ENCODE data around the gene MARCKSL1.
"Not testable (repeated sequence)": the region's sequence is repeated elsewhere in the genome, so short reads cannot be mapped to it uniquely, and the experiment has no call there.

Gene MARCKSL1

GRCh38 chr1:32335790-32336590 is at the start of gene MARCKSL1:
MARCKSL1 (minus strand) TSS chr1:32336233; CDS start chr1:32336033, 200 bp downstream.
- peak; percentile 55 to 57 for ATAC-seq

- no peak for ATAC-seq
Measured at GRCh38 chr1:32380057-32380456, 44.0 kb upstream of the MARCKSL1 start.

GRCh38 chr1:32377541-32378220 is 41.6 kb upstream of the MARCKSL1 start:
- no peak for ATAC-seq

- no peak for ATAC-seq
Measured at GRCh38 chr1:32376199-32376598, 40.2 kb upstream of the MARCKSL1 start.

- no peak for ATAC-seq
Measured at GRCh38 chr1:32373996-32374592, 38.1 kb upstream of the MARCKSL1 start.

GRCh38 chr1:32372149-32372756 is 36.2 kb upstream of the MARCKSL1 start:
- peak; percentile 68 to 78 for ATAC-seq

- no peak for ATAC-seq
Measured at GRCh38 chr1:32367912-32368635, 32.0 kb upstream of the MARCKSL1 start.

GRCh38 chr1:32365445-32365844 is 29.4 kb upstream of the MARCKSL1 start:
- ATAC-seq: no peak

- no peak for ATAC-seq
Measured at GRCh38 chr1:32364836-32365235, 28.8 kb upstream of the MARCKSL1 start.

GRCh38 chr1:32363713-32364112 is 27.7 kb upstream of the MARCKSL1 start:
- no peak for ATAC-seq

GRCh38 chr1:32362474-32363313 is 26.7 kb upstream of the MARCKSL1 start, which contains the start of the genes FAM229A and TSSK3:
FAM229A (minus strand) TSS chr1:32362485; CDS start chr1:32362091, 394 bp downstream.
TSSK3 (plus strand) TSS chr1:32362539; CDS start chr1:32362702, 163 bp downstream.
- ATAC-seq: no peak

GRCh38 chr1:32361674-32362473 is 25.8 kb upstream of the MARCKSL1 start:
- peak; percentile 45 to 52 for ATAC-seq

GRCh38 chr1:32361308-32361673 is 25.3 kb upstream of the MARCKSL1 start:
- no peak for ATAC-seq

GRCh38 chr1:32358435-32358834 is 22.4 kb upstream of the MARCKSL1 start:
- no peak for ATAC-seq

- no peak for ATAC-seq
Measured at GRCh38 chr1:32357614-32358013, 21.6 kb upstream of the MARCKSL1 start.

GRCh38 chr1:32356478-32356877 is 20.4 kb upstream of the MARCKSL1 start:
- no peak for ATAC-seq

GRCh38 chr1:32355778-32356177 is 19.7 kb upstream of the MARCKSL1 start:
- ATAC-seq: not testable (repeated sequence)

- ATAC-seq: no peak
Measured at GRCh38 chr1:32353886-32354570, 18.0 kb upstream of the MARCKSL1 start.

- no peak for ATAC-seq
Measured at GRCh38 chr1:32353431-32353830, 17.4 kb upstream of the MARCKSL1 start.

GRCh38 chr1:32352831-32353383 is 16.9 kb upstream of the MARCKSL1 start:
- no peak for ATAC-seq
